ENCODE results near the gene PON3.

- TF ChIP-seq CTCF (optimal IDR thresholded peaks at IDR 0.05 in 1 of 3, IDR thresholded peaks at IDR 0.05 in 1 of 3, conservative IDR thresholded peaks at IDR 0.05 in 1 of 3; ENCODE audit: extremely low read depth in 1 of 3, insufficient read depth in 2 of 3, low read length in 3 of 3): no peak
- no peak for TF ChIP-seq EZH2 (IDR thresholded peaks at IDR 0.05; ENCODE audit: low read length)
These were observed 4.4 kb downstream of the PON3 start for GRCh38 chr7:95391761-95392160.
